ENCODE measurements around the gene CDH22.

CDH22 gene

DNA sequence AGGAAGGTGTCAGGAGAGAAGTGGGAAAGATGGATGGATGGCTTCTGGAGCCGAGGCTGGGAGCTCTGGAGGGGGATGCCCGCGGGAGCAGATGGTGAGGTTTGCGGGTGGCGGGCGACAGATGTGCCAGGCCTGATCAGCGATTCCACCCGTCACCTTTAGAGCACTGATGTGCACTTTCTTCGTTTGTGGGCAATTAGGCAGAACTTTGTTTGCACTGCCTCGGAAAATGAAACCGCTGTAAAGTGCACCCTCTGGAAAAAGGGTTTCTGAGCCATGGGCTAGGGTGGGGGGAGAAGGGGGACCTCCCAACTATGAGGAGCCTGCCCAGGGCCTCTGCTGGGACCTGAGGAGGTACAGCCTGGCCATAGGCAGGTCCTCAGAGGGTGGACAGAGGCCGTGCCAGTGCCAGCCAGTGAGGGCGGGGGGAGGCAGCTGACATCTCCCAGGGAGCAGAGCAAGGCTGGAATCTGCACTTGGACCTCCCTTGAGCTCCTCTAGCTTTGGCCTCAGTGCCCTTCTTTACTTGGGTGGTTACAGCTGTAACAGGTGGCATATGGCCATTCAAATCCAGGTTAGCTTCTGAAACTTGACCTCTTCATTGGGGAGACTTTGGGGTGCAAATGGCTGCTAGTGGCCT, 131.4 kb downstream of the CDH22 start:
- TF ChIP-seq RAD21 (IDR thresholded peaks at IDR 0.05; ENCODE audit: low read depth) = no peak
- no peak for TF ChIP-seq CREB1 (IDR thresholded peaks at IDR 0.05; ENCODE audit: low read depth)
- no peak for TF ChIP-seq CEBPB (IDR thresholded peaks at IDR 0.05)
- no peak for TF ChIP-seq FOXM1 (IDR thresholded peaks at IDR 0.05; ENCODE audit: borderline replicate concordance, low read depth)
- TF ChIP-seq USF1 (IDR thresholded peaks at IDR 0.05) = no peak
- no peak for TF ChIP-seq TAF1 (IDR thresholded peaks at IDR 0.05; ENCODE audit: low read depth)
- TF ChIP-seq REST (IDR thresholded peaks at IDR 0.05; ENCODE audit: low read depth) = no peak
- no peak for TF ChIP-seq YY1 (IDR thresholded peaks at IDR 0.05; ENCODE audit: low read depth)
- no peak for TF ChIP-seq MAX (IDR thresholded peaks at IDR 0.05)
- TF ChIP-seq EGR1 (IDR thresholded peaks at IDR 0.05) = no peak
- TF ChIP-seq EP300 (IDR thresholded peaks at IDR 0.05; ENCODE audit: borderline replicate concordance) = no peak
- TF ChIP-seq ZBTB7A (IDR thresholded peaks at IDR 0.05; ENCODE audit: low read depth) = no peak
- no peak for TF ChIP-seq NFIC (IDR thresholded peaks at IDR 0.05)
- TF ChIP-seq TCF12 (IDR thresholded peaks at IDR 0.05; ENCODE audit: low read depth) = no peak
- TF ChIP-seq TEAD4 (IDR thresholded peaks at IDR 0.05) = no peak

DNA sequence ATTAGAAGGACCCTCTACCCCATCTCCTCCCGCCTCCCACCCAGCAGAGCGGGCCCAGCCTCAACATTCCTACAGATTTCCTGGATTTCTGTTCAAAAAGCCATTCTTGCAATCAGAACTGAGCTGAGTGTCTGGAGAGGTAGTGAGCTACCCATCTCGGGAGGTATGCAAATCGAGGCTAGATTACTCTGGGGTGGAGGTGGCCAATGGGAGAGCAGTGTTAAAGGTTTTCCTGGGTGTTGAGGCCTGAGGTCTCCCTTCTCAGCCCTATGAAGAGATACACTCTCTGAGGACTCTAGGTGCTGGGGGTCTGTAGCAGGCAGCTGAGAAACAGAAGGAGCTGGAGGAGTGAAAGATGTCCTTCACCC, 133.2 kb downstream of the CDH22 start:
- no peak for TF ChIP-seq EGR1 (IDR thresholded peaks at IDR 0.05)
- no peak for TF ChIP-seq TEAD4 (IDR thresholded peaks at IDR 0.05)
- no peak for TF ChIP-seq RAD21 (IDR thresholded peaks at IDR 0.05; ENCODE audit: low read depth)
- no peak for TF ChIP-seq EP300 (IDR thresholded peaks at IDR 0.05; ENCODE audit: borderline replicate concordance)
- no peak for TF ChIP-seq ZBTB7A (IDR thresholded peaks at IDR 0.05; ENCODE audit: low read depth)
- TF ChIP-seq MAX (IDR thresholded peaks at IDR 0.05) = no peak
- no peak for TF ChIP-seq TCF12 (IDR thresholded peaks at IDR 0.05; ENCODE audit: low read depth)
- no peak for TF ChIP-seq USF1 (IDR thresholded peaks at IDR 0.05)
- TF ChIP-seq CREB1 (IDR thresholded peaks at IDR 0.05; ENCODE audit: low read depth) = no peak
- TF ChIP-seq TAF1 (IDR thresholded peaks at IDR 0.05; ENCODE audit: low read depth) = no peak
- TF ChIP-seq NFIC (IDR thresholded peaks at IDR 0.05) = no peak
- no peak for TF ChIP-seq REST (IDR thresholded peaks at IDR 0.05; ENCODE audit: low read depth)
- no peak for TF ChIP-seq FOXM1 (IDR thresholded peaks at IDR 0.05; ENCODE audit: borderline replicate concordance, low read depth)

- TF ChIP-seq CEBPB (IDR thresholded peaks at IDR 0.05) (no peak), TEAD4 (IDR thresholded peaks at IDR 0.05) (no peak), MAX (IDR thresholded peaks at IDR 0.05) (peak; percentile 36; the same call in 1 of the 2 replicates), ZBTB7A (IDR thresholded peaks at IDR 0.05; ENCODE audit: low read depth) (no peak), FOXM1 (IDR thresholded peaks at IDR 0.05; ENCODE audit: borderline replicate concordance, low read depth) (no peak), TCF12 (IDR thresholded peaks at IDR 0.05; ENCODE audit: low read depth) (no peak), RAD21 (IDR thresholded peaks at IDR 0.05; ENCODE audit: low read depth) (peak; percentile 65)
Observed at GRCh38 chr20:46174469-46175126, 133.7 kb downstream of the CDH22 start.

DNA sequence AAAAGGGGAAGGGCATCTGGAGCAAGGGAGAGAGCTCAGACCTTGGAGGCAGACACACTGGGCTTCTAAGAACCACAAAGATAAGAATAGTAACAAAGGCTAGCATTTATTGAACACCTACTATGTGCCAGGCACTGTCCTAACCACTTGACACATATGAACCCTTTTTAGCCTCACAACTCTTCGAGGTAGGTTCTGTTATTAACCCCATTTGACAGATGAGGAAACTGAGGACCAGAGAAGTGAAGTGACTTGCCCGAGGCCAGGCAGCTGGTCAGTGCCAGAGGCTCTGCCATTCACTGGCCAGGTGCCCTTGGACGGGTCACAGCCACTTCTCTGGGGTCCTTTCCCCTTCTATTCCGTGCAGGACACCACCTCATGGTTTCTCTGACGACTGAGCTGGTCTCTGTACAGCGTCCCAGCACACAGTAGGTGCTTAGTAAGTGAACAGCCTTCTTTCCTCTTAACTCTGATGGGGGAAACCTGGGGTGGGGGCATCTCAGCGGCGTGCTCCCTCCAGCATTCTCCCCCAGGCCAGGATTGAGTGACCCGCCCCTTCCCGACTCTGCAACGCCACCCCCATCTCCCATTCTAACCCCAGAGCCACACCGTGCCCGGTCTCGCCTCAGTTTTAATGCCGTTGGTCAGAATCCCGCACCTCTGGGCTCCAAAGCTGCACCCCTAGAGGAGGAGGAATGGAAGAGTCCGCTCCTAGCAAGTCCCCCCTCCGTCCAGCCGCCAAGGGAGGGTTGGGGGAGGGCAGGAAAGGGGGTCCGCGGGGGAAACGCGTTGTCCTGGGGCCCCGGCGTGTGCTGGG, 134.4 kb downstream of the CDH22 start:
- TF ChIP-seq REST (IDR thresholded peaks at IDR 0.05; ENCODE audit: low read depth) = no peak
